GM23338 (cell line): ENCODE data around the gene ATF4.

Experiments
- CREB1 ChIP-seq: fragments of 250-450 bp; sonication (Bioruptor Pico); IDR thresholded peaks from 2 replicates; pipeline ENCODE4 v1.5.0; 2020; ENCODE audit warnings: low read depth, mild to moderate bottlenecking, moderate library complexity
- CTCF ChIP-seq, 2 experiments: fragments of 200-600 bp in 1 of 2; sonication (generic) in 1 of 2; conservative IDR thresholded peaks; 2 replicates each; pipeline versions ENCODE4 v1.5.1 to v1.6.1; 2016 to 2017; ENCODE audit warnings: antibody characterized with exemption in 2 of 2, low read depth in 2 of 2, mild to moderate bottlenecking in 2 of 2, moderate library complexity in 1 of 2
- ETS1 ChIP-seq: IDR thresholded peaks from 2 replicates; pipeline ENCODE4 v1.6.1; 2016; ENCODE audit warnings: antibody characterized with exemption
- EZH2 ChIP-seq: fragments of 200-600 bp; sonication (generic); IDR thresholded peaks from one replicate; pipeline ENCODE4 v1.8.0; 2017; ENCODE audit warnings: antibody characterized with exemption, mild to moderate bottlenecking, low read depth; ENCODE audit not compliant: unreplicated experiment
- EZH2phosphoT487 ChIP-seq: fragments of 200-600 bp; sonication (generic); IDR thresholded peaks from one replicate; pipeline ENCODE4 v1.8.1; 2018; ENCODE audit warnings: antibody characterized with exemption; ENCODE audit not compliant: unreplicated experiment
- JUNB ChIP-seq: IDR thresholded peaks from one replicate; pipeline ENCODE4 v1.6.1; 2016; ENCODE audit warnings: antibody characterized with exemption; ENCODE audit not compliant: unreplicated experiment
- NANOG ChIP-seq: IDR thresholded peaks from 2 replicates; pipeline ENCODE4 v1.6.1; 2016; ENCODE audit warnings: antibody characterized with exemption, borderline replicate concordance
- POLR2AphosphoS5 ChIP-seq: IDR thresholded peaks from 2 replicates; pipeline ENCODE4 v1.6.1; 2016; ENCODE audit warnings: antibody characterized with exemption, low read depth
- REST ChIP-seq: IDR thresholded peaks from one replicate; pipeline ENCODE4 v1.6.1; 2018; ENCODE audit warnings: antibody characterized with exemption; ENCODE audit not compliant: unreplicated experiment
- ZNF331 ChIP-seq: fragments of 250-450 bp; sonication (Bioruptor Pico); IDR thresholded peaks from 2 replicates; pipeline ENCODE4 v1.5.0; 2020; ENCODE audit warnings: low read depth, mild to moderate bottlenecking, moderate library complexity

GRCh38 chr22:39570665-39571064 is 50.3 kb downstream of the ATF4 start, which contains the start of gene CACNA1I:
- no peak for TF ChIP-seq CTCF (conservative IDR thresholded peaks at IDR 0.05; ENCODE audit: low read depth in 2 of 2)
- TF ChIP-seq REST: no peak
- no peak for TF ChIP-seq EZH2
- TF ChIP-seq NANOG: no peak
- TF ChIP-seq POLR2AphosphoS5: no peak
- TF ChIP-seq JUNB: no peak
- TF ChIP-seq EZH2phosphoT487: no peak
- no peak for TF ChIP-seq ETS1
- no peak for TF ChIP-seq CREB1 (CRISPR knock-in tag)
- no peak for TF ChIP-seq ZNF331 (CRISPR knock-in tag)
